Measurements from ENCODE around the gene LCN6. TPM values are rescaled to one million over a fixed set of nuclear protein-coding genes. Genes with fewer than 3 reads are reported as not detected.

Gene LCN6
- total RNA-seq, 1 experiment from 2014 or later: not detected

- H3K27ac ChIP-seq (ENCODE audit: insufficient read length, low read depth, low read length): no peak overlapping the region
- no peak overlapping the region for H2BK5ac ChIP-seq (ENCODE audit: insufficient read length, low read length)
- no peak overlapping the region for H4K5ac ChIP-seq (ENCODE audit: insufficient read length, low read depth, low read length)
- peaks cover 7 to 12% (median 11%) of the 10 kb centered on the region in 3 experiments for H3K36me3 Mint-ChIP-seq (ENCODE audit: insufficient read depth in 1 of 3, low read depth in 3 of 3)
- H2BK20ac ChIP-seq (ENCODE audit: low read depth, low read length, poor library complexity, severe bottlenecking): no peak overlapping the region
- H3K4ac ChIP-seq (ENCODE audit: low read depth, low read length): no peak overlapping the region
- H3K23ac ChIP-seq (ENCODE audit: insufficient read length, low read depth, low read length): no peak overlapping the region
- peaks cover 24 to 26% of the 10 kb centered on the region in 2 experiments for H3K9me3 Mint-ChIP-seq
- no peak overlapping the region for H3K4me2 ChIP-seq (ENCODE audit: insufficient read depth, insufficient read length, low read length)
- H2AK5ac ChIP-seq (ENCODE audit: insufficient read length, low read length): no peak overlapping the region
- WGBS (ENCODE audit: extremely low coverage, insufficient read length, low lambda C conversion rate): no CpG with 5 or more reads among the region's 12 CpGs
- no peak overlapping the region for H3T11ph ChIP-seq (ENCODE audit: low read length)
- H3K9me3 ChIP-seq (ENCODE audit: control insufficient read depth, low read depth, low read length): no peaks in the 10 kb centered on the region
- H3K27me3 ChIP-seq (ENCODE audit: insufficient read depth, low read length): no peaks in the 10 kb centered on the region; the same call in 1 of the 2 replicates
- no peaks in the 10 kb centered on the region for H3K4me1 ChIP-seq (ENCODE audit: insufficient read depth, low read length)
- H2BK15ac ChIP-seq (ENCODE audit: low read depth, low read length): no peak overlapping the region
- no peaks in the 10 kb centered on the region for H4K20me1 ChIP-seq (ENCODE audit: control insufficient read depth, insufficient read depth, insufficient read length)
- H2AFZ ChIP-seq (ENCODE audit: low read length): no peak overlapping the region
- no peaks in the 10 kb centered on the region for H3K79me2 ChIP-seq (ENCODE audit: insufficient read depth, low read length)
- H3K9ac ChIP-seq (ENCODE audit: extremely low read depth, insufficient read length, low read length): no peak overlapping the region
- H3K18ac ChIP-seq (ENCODE audit: insufficient read length, low read depth, low read length): no peak overlapping the region
- H4K91ac ChIP-seq (ENCODE audit: insufficient read length, low read depth, low read length): no peak overlapping the region
- H3K4me1 Mint-ChIP-seq: peaks cover 6% of the 10 kb centered on the region in 2 experiments
- no peak overlapping the region for H3K4me3 Mint-ChIP-seq
- H4K8ac ChIP-seq (replicated peaks; ENCODE audit: insufficient read length, low read depth, low read length): no peak overlapping the region
- TF ChIP-seq CTCF (conservative IDR thresholded peaks at IDR 0.05): no peak
- H2BK12ac ChIP-seq (ENCODE audit: insufficient read length, low read depth, low read length): no peak overlapping the region
- no peaks in the 10 kb centered on the region for H3K79me1 ChIP-seq (ENCODE audit: insufficient read depth, low read depth, low read length, poor library complexity, severe bottlenecking)
- no peak for DNase-seq
- no peak overlapping the region for H3K27ac Mint-ChIP-seq
- no peaks in the 10 kb centered on the region for H3K23me2 ChIP-seq (ENCODE audit: insufficient read length, low read depth, low read length, poor library complexity, severe bottlenecking)
- no peak overlapping the region for H2BK120ac ChIP-seq (ENCODE audit: low read depth, low read length, poor library complexity, severe bottlenecking)
- peaks cover 43% of the 10 kb centered on the region for H3K27me3 Mint-ChIP-seq (ENCODE audit: low read depth)
- no peak overlapping the region for H3K56ac ChIP-seq (ENCODE audit: insufficient read length, low read depth, low read length)
- no peak overlapping the region for H3K14ac ChIP-seq (ENCODE audit: insufficient read depth, low read length)
Observed at GRCh38 chr9:136774416-136775045, 26.2 kb upstream of the LCN6 start.
